Measurements from ENCODE around the gene ING2. TPM values are rescaled to one million over a fixed set of nuclear protein-coding genes. Genes with fewer than 3 reads are reported as not detected.

The ING2 gene
- total and polyA plus RNA-seq, 4 experiments from 2014 or later, result 8.9 to 18.6 (median 11.9) TPM

- ChIA-PET CTCF (ENCODE audit: partially characterized antibody) (interaction anchor here (1.1 kb wide), 1 partner anchor 9 kb away, joined by 3 read pairs; no protein-coding TSS in a partner anchor), POLR2A (ENCODE audit: partially characterized antibody) (interaction anchor here (6.9 kb wide), 1 partner anchor 62 kb away, joined by 130 read pairs; the partner anchor contains the start of gene CDKN2AIP)
- no peaks in the 10 kb centered on the region for H3K36me3 ChIP-seq (ENCODE audit: insufficient read depth, low read length)
- H3K4me1 ChIP-seq (ENCODE audit: insufficient read depth, low read length), result peaks cover 15% of the 10 kb centered on the region
- H3K27me3 ChIP-seq (ENCODE audit: insufficient read depth, low read length), result no peaks in the 10 kb centered on the region
- Mint-ChIP-seq H3K4me1 (peaks cover 5 to 31% (median 12%) of the 10 kb centered on the region in 4 donors), H3K27me3 (no peaks in the 10 kb centered on the region), H3K4me3 (peak overlapping the region in 4 of 8 donors; percentile 1 to 16 (median 7)), H3K36me3 (peaks cover 17 to 30% of the 10 kb centered on the region in 2 donors), H3K27ac (peak overlapping the region in 3 of 7 donors; percentile 72 to 92 (median 88)), H3K9me3 (no peaks in the 10 kb centered on the region)
- no peak overlapping the region for H3K4me3 ChIP-seq (ENCODE audit: low read length in 2 of 2)
- no peak for DNase-seq
- H3K27ac ChIP-seq (ENCODE audit: low read depth, low read length), result no peak overlapping the region
- H3K9me3 ChIP-seq (ENCODE audit: control insufficient read depth in 1 of 2, low read length in 2 of 2), result no peaks in the 10 kb centered on the region
- intact Hi-C loops (cut with micrococcal nuclease), result loop anchor here (5.0 to 10.0 kb wide), 2 partner anchors 1139 to 1227 kb away; partner anchors contain the start of genes CASP3, CENPU and PRIMPOL
Measured at GRCh38 chr4:183507925-183508696, 3.3 kb downstream of the ING2 start.

DNA sequence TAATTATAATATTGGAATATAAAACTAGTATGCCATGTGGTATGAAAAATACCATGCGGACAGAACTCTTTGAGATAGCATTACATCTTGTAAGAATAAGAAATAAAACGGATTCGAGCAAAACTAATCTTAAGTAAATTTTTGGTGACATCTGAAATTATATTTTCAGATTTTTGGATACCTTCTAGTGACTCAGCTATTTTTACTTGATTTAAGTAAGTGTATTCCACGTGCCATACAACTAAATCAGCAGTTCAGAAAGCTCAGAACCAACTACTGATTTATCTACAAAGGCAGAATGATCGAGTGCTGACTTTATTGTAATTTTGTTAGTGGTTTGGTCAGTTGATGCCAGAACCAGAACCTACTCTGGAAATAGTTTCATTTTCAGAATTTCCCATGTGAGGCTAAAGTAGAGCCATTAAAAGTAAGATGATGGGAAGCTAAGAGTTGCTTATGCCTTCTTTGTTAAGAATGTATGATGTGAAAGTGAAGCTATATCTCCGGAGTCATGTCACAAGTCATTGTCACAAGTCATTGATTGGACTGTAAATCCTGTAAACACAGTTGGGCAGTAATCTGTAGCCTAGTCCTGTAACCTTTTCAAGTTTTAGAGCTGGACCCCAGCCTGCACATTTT, 4.0 kb downstream of the ING2 start:
- CTCF ChIA-PET (ENCODE audit: partially characterized antibody), result no interaction called here
- Mint-ChIP-seq H3K4me3 (no peak overlapping the region), H3K36me3 (peaks cover 17 to 30% of the 10 kb centered on the region in 2 donors), H3K4me1 (peaks cover 1 to 24% (median 6%) of the 10 kb centered on the region in 4 donors), H3K27ac (peak overlapping the region in 1 of 7 donors; percentile 92), H3K27me3 (no peaks in the 10 kb centered on the region), H3K9me3 (no peaks in the 10 kb centered on the region)
- H3K4me1 ChIP-seq (ENCODE audit: insufficient read depth, low read length), result peaks cover 10% of the 10 kb centered on the region
- intact Hi-C loops (cut with micrococcal nuclease), result loop anchor here (5.0 to 10.0 kb wide), 2 partner anchors 1138 to 1226 kb away; partner anchors contain the start of genes CASP3, CENPU and PRIMPOL
- H3K27ac ChIP-seq (ENCODE audit: low read depth, low read length), result no peak overlapping the region
- no peak overlapping the region for H3K4me3 ChIP-seq (ENCODE audit: low read length in 2 of 2)
- no peaks in the 10 kb centered on the region for H3K9me3 ChIP-seq (ENCODE audit: control insufficient read depth in 1 of 2, low read length in 2 of 2)
- POLR2A ChIA-PET (ENCODE audit: partially characterized antibody), result interaction anchor here (0.6 to 6.9 kb wide), 2 partner anchors 55 to 63 kb away, joined by 5 to 130 read pairs; partner anchors contain the start of gene CDKN2AIP
- H3K27me3 ChIP-seq (ENCODE audit: insufficient read depth, low read length), result no peaks in the 10 kb centered on the region
- H3K36me3 ChIP-seq (ENCODE audit: insufficient read depth, low read length), result no peaks in the 10 kb centered on the region
- no peak for DNase-seq

DNA sequence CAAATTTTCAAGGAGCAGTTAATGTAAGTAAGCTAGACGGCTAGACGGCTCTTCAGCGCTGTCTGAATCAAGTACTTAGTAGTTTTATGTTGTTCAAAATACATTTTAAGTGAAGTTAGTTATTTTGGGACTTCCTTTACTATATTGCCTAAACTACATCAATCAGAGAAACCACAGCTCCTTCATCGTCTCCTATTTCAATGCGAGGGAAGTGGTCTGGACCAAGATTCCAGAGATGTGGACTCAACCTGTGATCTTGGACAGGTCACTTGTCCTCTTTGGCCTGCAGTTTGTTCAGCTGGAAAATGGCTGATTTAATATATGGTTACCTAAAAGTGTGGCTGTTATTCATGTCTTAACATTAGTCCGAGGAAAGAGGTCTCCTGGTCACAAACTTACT, 10.6 kb downstream of the ING2 start:
- peaks cover 0 to 11% (median 3%) of the 10 kb centered on the region in 4 donors for H3K4me1 Mint-ChIP-seq
- no peak for DNase-seq
- intact Hi-C loops (cut with micrococcal nuclease), result no loop called here
- Histone ChIP-seq H3K36me3 (ENCODE audit: insufficient read depth, low read length) (no peaks in the 10 kb centered on the region), H3K4me1 (ENCODE audit: insufficient read depth, low read length) (no peaks in the 10 kb centered on the region), H3K27ac (ENCODE audit: low read depth, low read length) (no peak overlapping the region), H3K4me3 (ENCODE audit: low read length in 2 of 2) (no peak overlapping the region), H3K27me3 (ENCODE audit: insufficient read depth, low read length) (no peaks in the 10 kb centered on the region), H3K9me3 (ENCODE audit: control insufficient read depth in 1 of 2, low read length in 2 of 2) (no peaks in the 10 kb centered on the region)
- H3K36me3 Mint-ChIP-seq, result peaks cover 13 to 15% of the 10 kb centered on the region in 2 donors
- no peaks in the 10 kb centered on the region for H3K27me3 Mint-ChIP-seq
- ChIA-PET POLR2A (ENCODE audit: partially characterized antibody) (interaction anchor here (1.2 to 1.5 kb wide), 2 partner anchors 9 to 10 kb away, joined by 3 read pairs; partner anchors contain the start of gene ING2), CTCF (ENCODE audit: partially characterized antibody) (interaction anchor here (1.0 kb wide), 1 partner anchor 63 kb away, joined by 3 read pairs; no protein-coding TSS in a partner anchor)
- H3K27ac Mint-ChIP-seq, result no peak overlapping the region
- no peak overlapping the region for H3K4me3 Mint-ChIP-seq
- peaks cover 0 to 2% (median 0%) of the 10 kb centered on the region in 8 donors for H3K9me3 Mint-ChIP-seq

DNA sequence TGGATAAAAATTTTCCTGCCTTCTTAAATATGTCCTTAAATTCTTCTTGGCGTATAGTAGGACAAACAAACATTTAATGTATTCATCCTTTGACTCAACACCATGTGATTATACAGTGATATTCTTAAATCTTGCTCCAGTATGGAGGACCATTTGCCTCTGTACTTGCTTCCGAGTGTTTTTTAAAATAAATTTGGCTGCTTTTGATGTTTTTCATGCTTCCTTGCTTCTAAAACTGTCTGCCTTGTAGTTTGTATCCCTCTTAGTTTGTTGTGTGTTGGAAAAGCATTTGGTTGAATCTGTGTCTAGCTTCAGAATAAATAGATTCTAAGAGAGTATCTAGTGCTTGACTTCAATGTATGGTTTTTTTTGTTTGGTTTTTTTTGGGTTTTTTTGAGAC, 12.3 kb downstream of the ING2 start:
- H3K4me1 ChIP-seq (ENCODE audit: insufficient read depth, low read length), result no peaks in the 10 kb centered on the region
- H3K27ac Mint-ChIP-seq, result no peak overlapping the region
- no peak overlapping the region for H3K4me3 Mint-ChIP-seq
- no peaks in the 10 kb centered on the region for H3K27me3 ChIP-seq (ENCODE audit: insufficient read depth, low read length)
- H3K36me3 Mint-ChIP-seq, result peaks cover 6% of the 10 kb centered on the region in 2 donors
- DNase-seq, result no peak
- no peaks in the 10 kb centered on the region for H3K4me1 Mint-ChIP-seq
- no peak overlapping the region for H3K27ac ChIP-seq (ENCODE audit: low read depth, low read length)
- no peak overlapping the region for H3K4me3 ChIP-seq (ENCODE audit: low read length in 2 of 2)
- no peaks in the 10 kb centered on the region for H3K9me3 ChIP-seq (ENCODE audit: control insufficient read depth in 1 of 2, low read length in 2 of 2)
- POLR2A ChIA-PET (ENCODE audit: partially characterized antibody), result no interaction called here
- intact Hi-C loops (cut with micrococcal nuclease), result no loop called here
- no peaks in the 10 kb centered on the region for H3K27me3 Mint-ChIP-seq
- CTCF ChIA-PET (ENCODE audit: partially characterized antibody), result interaction anchor here (1.5 kb wide), 1 partner anchor 10 kb away, joined by 3 read pairs; no protein-coding TSS in a partner anchor
- peaks cover 0 to 2% (median 0%) of the 10 kb centered on the region in 8 donors for H3K9me3 Mint-ChIP-seq
- no peaks in the 10 kb centered on the region for H3K36me3 ChIP-seq (ENCODE audit: insufficient read depth, low read length)

- H3K4me1 Mint-ChIP-seq, result no peaks in the 10 kb centered on the region
- H3K36me3 Mint-ChIP-seq, result peaks cover 0 to under 1% of the 10 kb centered on the region in 2 donors
- ChIA-PET POLR2A (ENCODE audit: partially characterized antibody) (no interaction called here), CTCF (ENCODE audit: partially characterized antibody) (interaction anchor here (1.5 kb wide), 1 partner anchor 10 kb away, joined by 3 read pairs; no protein-coding TSS in a partner anchor)
- H3K4me3 Mint-ChIP-seq, result no peak overlapping the region
- Histone ChIP-seq H3K36me3 (ENCODE audit: insufficient read depth, low read length) (no peaks in the 10 kb centered on the region), H3K27me3 (ENCODE audit: insufficient read depth, low read length) (no peaks in the 10 kb centered on the region), H3K4me3 (ENCODE audit: low read length in 2 of 2) (no peak overlapping the region), H3K27ac (ENCODE audit: low read depth, low read length) (no peak overlapping the region), H3K9me3 (ENCODE audit: control insufficient read depth in 1 of 2, low read length in 2 of 2) (no peaks in the 10 kb centered on the region), H3K4me1 (ENCODE audit: insufficient read depth, low read length) (no peaks in the 10 kb centered on the region)
- intact Hi-C loops (cut with micrococcal nuclease), result no loop called here
- H3K27ac Mint-ChIP-seq, result no peak overlapping the region
- peaks cover 0 to 2% of the 10 kb centered on the region in 2 donors for H3K27me3 Mint-ChIP-seq
- peaks cover 0 to 2% (median 0%) of the 10 kb centered on the region in 8 donors for H3K9me3 Mint-ChIP-seq
- DNase-seq, result no peak
Measured at GRCh38 chr4:183517781-183518180, 12.9 kb downstream of the ING2 start.

GRCh38 chr4:183522821-183523220, 18.0 kb downstream of the ING2 start:
- no peak overlapping the region for H3K27ac Mint-ChIP-seq
- H3K9me3 Mint-ChIP-seq, result peaks cover 0 to 3% (median 0%) of the 10 kb centered on the region in 8 donors
- CTCF ChIA-PET (ENCODE audit: partially characterized antibody), result no interaction called here
- no peak overlapping the region for H3K4me3 ChIP-seq (ENCODE audit: low read length in 2 of 2)
- H3K36me3 ChIP-seq (ENCODE audit: insufficient read depth, low read length), result no peaks in the 10 kb centered on the region
- no peaks in the 10 kb centered on the region for H3K4me1 ChIP-seq (ENCODE audit: insufficient read depth, low read length)
- POLR2A ChIA-PET (ENCODE audit: partially characterized antibody), result no interaction called here
- no peaks in the 10 kb centered on the region for H3K27me3 ChIP-seq (ENCODE audit: insufficient read depth, low read length)
- H3K4me3 Mint-ChIP-seq, result no peak overlapping the region
- intact Hi-C loops (cut with micrococcal nuclease), result no loop called here
- H3K9me3 ChIP-seq (ENCODE audit: control insufficient read depth in 1 of 2, low read length in 2 of 2), result no peaks in the 10 kb centered on the region
- H3K27ac ChIP-seq (ENCODE audit: low read depth, low read length), result no peak overlapping the region
- H3K4me1 Mint-ChIP-seq, result no peaks in the 10 kb centered on the region
- no peaks in the 10 kb centered on the region for H3K36me3 Mint-ChIP-seq
- no peak for DNase-seq
- peaks cover 14 to 16% of the 10 kb centered on the region in 2 donors for H3K27me3 Mint-ChIP-seq

DNA sequence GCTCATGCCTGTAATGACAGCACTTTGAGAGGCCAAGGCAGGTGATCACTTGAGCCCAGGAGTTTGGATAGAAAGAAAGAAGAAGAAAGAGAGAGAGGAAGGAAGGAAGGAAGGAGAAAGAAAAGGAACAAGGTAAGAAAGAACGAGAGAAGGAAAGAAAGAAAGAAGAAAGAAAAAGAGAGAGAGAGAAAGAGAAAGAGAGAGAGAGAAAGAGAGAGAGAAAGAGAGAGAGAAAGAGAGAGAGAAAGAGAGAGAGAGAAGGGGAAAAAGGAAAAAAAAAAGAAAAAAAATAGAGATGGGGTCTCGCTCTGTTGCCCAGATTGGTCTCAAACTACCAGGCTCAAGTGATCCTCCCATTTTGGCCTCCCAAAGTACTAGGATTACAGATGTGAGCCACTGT, 22.5 kb downstream of the ING2 start:
- no peaks in the 10 kb centered on the region for H3K36me3 Mint-ChIP-seq
- H3K4me1 Mint-ChIP-seq, result no peaks in the 10 kb centered on the region
- DNase-seq, result no peak
- ChIA-PET POLR2A (ENCODE audit: partially characterized antibody) (no interaction called here), CTCF (ENCODE audit: partially characterized antibody) (no interaction called here)
- Histone ChIP-seq H3K27ac (ENCODE audit: low read depth, low read length) (no peak overlapping the region), H3K27me3 (ENCODE audit: insufficient read depth, low read length) (no peaks in the 10 kb centered on the region), H3K4me1 (ENCODE audit: insufficient read depth, low read length) (no peaks in the 10 kb centered on the region), H3K9me3 (ENCODE audit: control insufficient read depth in 1 of 2, low read length in 2 of 2) (no peaks in the 10 kb centered on the region), H3K4me3 (ENCODE audit: low read length in 2 of 2) (no peak overlapping the region), H3K36me3 (ENCODE audit: insufficient read depth, low read length) (no peaks in the 10 kb centered on the region)
- no peak overlapping the region for H3K4me3 Mint-ChIP-seq
- H3K9me3 Mint-ChIP-seq, result peaks cover 0 to 3% (median 0%) of the 10 kb centered on the region in 8 donors
- peaks cover 26 to 35% of the 10 kb centered on the region in 2 donors for H3K27me3 Mint-ChIP-seq
- H3K27ac Mint-ChIP-seq, result no peak overlapping the region
- intact Hi-C loops (cut with micrococcal nuclease), result no loop called here

All from CD4-positive, alpha-beta memory T cell (primary cell).